ENCODE measurements around the gene WWOX.

DNA sequence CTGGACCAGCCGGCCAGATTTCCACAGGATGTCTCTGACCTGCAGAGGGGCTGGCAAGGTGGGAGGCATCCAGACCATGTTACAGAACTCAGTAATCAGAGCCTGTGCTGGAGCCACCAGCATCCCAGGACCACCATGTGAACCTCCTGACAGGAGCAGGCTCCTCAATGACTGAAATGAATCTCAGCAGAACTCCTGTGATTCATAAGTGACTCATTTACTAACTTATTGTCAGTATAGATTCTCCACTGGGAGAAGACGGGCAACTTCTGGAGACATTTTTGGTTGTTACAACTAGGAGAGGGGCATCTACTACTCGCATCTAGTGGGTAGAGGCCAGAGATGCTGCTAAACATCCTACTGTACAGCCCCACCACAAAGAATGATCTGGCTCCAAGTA is 3.1 kb upstream of the WWOX start:
- TF ChIP-seq, protein P1, sequence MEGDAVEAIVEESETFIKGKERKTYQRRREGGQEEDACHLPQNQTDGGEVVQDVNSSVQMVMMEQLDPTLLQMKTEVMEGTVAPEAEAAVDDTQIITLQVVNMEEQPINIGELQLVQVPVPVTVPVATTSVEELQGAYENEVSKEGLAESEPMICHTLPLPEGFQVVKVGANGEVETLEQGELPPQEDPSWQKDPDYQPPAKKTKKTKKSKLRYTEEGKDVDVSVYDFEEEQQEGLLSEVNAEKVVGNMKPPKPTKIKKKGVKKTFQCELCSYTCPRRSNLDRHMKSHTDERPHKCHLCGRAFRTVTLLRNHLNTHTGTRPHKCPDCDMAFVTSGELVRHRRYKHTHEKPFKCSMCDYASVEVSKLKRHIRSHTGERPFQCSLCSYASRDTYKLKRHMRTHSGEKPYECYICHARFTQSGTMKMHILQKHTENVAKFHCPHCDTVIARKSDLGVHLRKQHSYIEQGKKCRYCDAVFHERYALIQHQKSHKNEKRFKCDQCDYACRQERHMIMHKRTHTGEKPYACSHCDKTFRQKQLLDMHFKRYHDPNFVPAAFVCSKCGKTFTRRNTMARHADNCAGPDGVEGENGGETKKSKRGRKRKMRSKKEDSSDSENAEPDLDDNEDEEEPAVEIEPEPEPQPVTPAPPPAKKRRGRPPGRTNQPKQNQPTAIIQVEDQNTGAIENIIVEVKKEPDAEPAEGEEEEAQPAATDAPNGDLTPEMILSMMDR (conservative IDR thresholded peaks at IDR 0.05; ENCODE audit: low read depth, low read length), result no peak
- TF ChIP-seq EZH2 (IDR thresholded peaks at IDR 0.05; ENCODE audit: low read length, unreplicated experiment), result no peak
